Hepatocyte (in vitro differentiated cells): ENCODE data around the gene OXSR1. TPM values are rescaled to one million over a fixed set of nuclear protein-coding genes. Genes with fewer than 3 reads are reported as not detected.

Experiments
- DNase-seq: peaks from one replicate; pipeline ENCODE4 v3.0.0-alpha.2; 2016; ENCODE audit warnings: low spot score
- H2AFZ ChIP-seq: fragments of 200-600 bp; sonication (generic); 2 replicates; pipeline ENCODE4 v1.6.0; 2016; ENCODE audit warnings: antibody characterized with exemption, mild to moderate bottlenecking
- H3K27ac ChIP-seq: fragments of 200-600 bp; sonication (generic); 2 replicates; pipeline ENCODE4 v1.5.1; 2016; ENCODE audit warnings: mild to moderate bottlenecking
- H3K27me3 ChIP-seq: fragments of 200-600 bp; sonication (generic); 2 replicates; pipeline ENCODE4 v1.6.1; 2016
- H3K36me3 ChIP-seq: fragments of 200-600 bp; sonication (generic); replicated peaks from 2 replicates; pipeline ENCODE4 v1.5.1; 2016; ENCODE audit warnings: low read depth; ENCODE audit not compliant: insufficient read depth
- H3K4me1 ChIP-seq: fragments of 200-600 bp; sonication (generic); 2 replicates; pipeline ENCODE4 v1.5.1; 2016; ENCODE audit warnings: mild to moderate bottlenecking, moderate library complexity; ENCODE audit not compliant: insufficient read depth
- H3K4me2 ChIP-seq: fragments of 200-600 bp; sonication (generic); 2 replicates; pipeline ENCODE4 v1.6.0; 2016
- H3K4me3 ChIP-seq: fragments of 200-600 bp; sonication (generic); 2 replicates; pipeline ENCODE4 v1.5.1; 2016; ENCODE audit warnings: mild to moderate bottlenecking
- H3K79me2 ChIP-seq: fragments of 200-600 bp; sonication (generic); 2 replicates; pipeline ENCODE4 v1.6.0; 2017; ENCODE audit warnings: mild to moderate bottlenecking
- H3K9me2 ChIP-seq: fragments of 200-600 bp; sonication (generic); replicated peaks from 2 replicates; pipeline ENCODE4 v1.6.0; 2017; ENCODE audit warnings: mild to moderate bottlenecking; ENCODE audit not compliant: insufficient read depth
- H3K9me3 ChIP-seq: fragments of 200-600 bp; sonication (generic); 2 replicates; pipeline ENCODE4 v1.5.1; 2016; ENCODE audit warnings: low read depth, mild to moderate bottlenecking
- H4K20me1 ChIP-seq: fragments of 200-600 bp; sonication (generic); 2 replicates; pipeline ENCODE4 v1.6.0; 2016; ENCODE audit warnings: mild to moderate bottlenecking; ENCODE audit not compliant: insufficient read depth, poor library complexity, severe bottlenecking
- CTCF ChIP-seq: fragments of 200-600 bp; sonication (generic); IDR thresholded peaks from 2 replicates; pipeline ENCODE4 v1.5.1; 2016; ENCODE audit warnings: antibody characterized with exemption, mild to moderate bottlenecking; ENCODE audit not compliant: poor library complexity
- EZH2 ChIP-seq: fragments of 200-600 bp; sonication (generic); IDR thresholded peaks from 2 replicates; pipeline ENCODE4 v1.6.1; 2016; ENCODE audit warnings: antibody characterized with exemption, mild to moderate bottlenecking, borderline replicate concordance
- EZH2phosphoT487 ChIP-seq: fragments of 200-600 bp; sonication (generic); IDR thresholded peaks from one replicate; pipeline ENCODE4 v1.6.1; 2018; ENCODE audit warnings: antibody characterized with exemption, mild to moderate bottlenecking, low read depth, moderate library complexity; ENCODE audit not compliant: unreplicated experiment, severe bottlenecking
- WGBS: methylation state at CpG from one replicate; pipeline ENCODE4 v1.1.6; 2016; ENCODE audit warnings: low lambda C conversion rate; ENCODE audit errors: missing lambda C conversion rate; 5-methylcytosine and 5-hydroxymethylcytosine counted together
- polyA plus RNA-seq: library from polyadenylated mRNA; unstranded; fragments of >200 nt; fragmentation: Nextera tagmentation; extraction: Ambion mirVana; gene quantifications from 2 replicates; pipeline ENCODE4 v1.2.1, GENCODE V29; 2016
- total RNA-seq: library from RNA; depleted of rRNA; stranded (reverse); fragments of >200 nt; gene quantifications from 2 replicates; pipeline ENCODE4 v1.2.3, GENCODE V29; 2014

Gene OXSR1
- 30.7 TPM in 2 replicates for total RNA-seq
- polyA plus RNA-seq = 11.7 and 15.7 TPM in 2 replicates

GRCh38 chr3:38164952-38165721 is at the start of gene OXSR1:
OXSR1 (plus strand) TSS chr3:38165537; CDS start chr3:38165877, 340 bp downstream.
- H3K27me3 ChIP-seq = no peaks in the 10 kb centered on the region
- no peaks in the 10 kb centered on the region for H3K36me3 ChIP-seq
- peaks cover 17% of the 10 kb centered on the region for H4K20me1 ChIP-seq
- H3K9me2 ChIP-seq = no peaks in the 10 kb centered on the region
- H3K4me1 ChIP-seq = peaks cover 16% of the 10 kb centered on the region
- peak within 1 kb of the TSS; percentile 61 for H3K4me3 ChIP-seq
- no peak for TF ChIP-seq EZH2
- no peak for TF ChIP-seq EZH2phosphoT487
- TF ChIP-seq CTCF = no peak
- peak within 1 kb of the TSS; percentile 98 for H3K27ac ChIP-seq
- no peaks in the 10 kb centered on the region for H3K9me3 ChIP-seq
- peak; percentile 100 for DNase-seq
- H2AFZ ChIP-seq = peak within 1 kb of the TSS; percentile 72
- WGBS = under 1% methylated on average over 42 of the region's 57 CpGs
- peak within 1 kb of the TSS; percentile 87 for H3K4me2 ChIP-seq
- H3K79me2 ChIP-seq = peaks cover 43% of the 10 kb centered on the region

- no peaks in the 10 kb centered on the region for H3K27me3 ChIP-seq
- no peaks in the 10 kb centered on the region for H3K9me2 ChIP-seq
- TF ChIP-seq CTCF (no peak), EZH2 (no peak), EZH2phosphoT487 (no peak)
- no peaks in the 10 kb centered on the region for H3K9me3 ChIP-seq
- no peaks in the 10 kb centered on the region for H3K4me1 ChIP-seq
- no peak overlapping the region for H3K4me2 ChIP-seq
- H4K20me1 ChIP-seq = no peaks in the 10 kb centered on the region
- H3K79me2 ChIP-seq = no peaks in the 10 kb centered on the region
- no peak for DNase-seq
- no peak overlapping the region for H3K4me3 ChIP-seq
- no peak overlapping the region for H3K27ac ChIP-seq
- no peaks in the 10 kb centered on the region for H3K36me3 ChIP-seq
- WGBS = 88% methylated on average over 9 of the region's 9 CpGs
- H2AFZ ChIP-seq = no peak overlapping the region
Observed at GRCh38 chr3:38115645-38116427, 49.5 kb upstream of the OXSR1 start.

GRCh38 chr3:38116471-38117162 is 48.7 kb upstream of the OXSR1 start:
- H3K9me2 ChIP-seq = no peaks in the 10 kb centered on the region
- H3K9me3 ChIP-seq = no peaks in the 10 kb centered on the region
- WGBS = 90% methylated on average over 12 of the region's 12 CpGs
- DNase-seq = no peak
- H3K27me3 ChIP-seq = no peaks in the 10 kb centered on the region
- no peaks in the 10 kb centered on the region for H3K4me1 ChIP-seq
- no peak overlapping the region for H3K27ac ChIP-seq
- H2AFZ ChIP-seq = no peak overlapping the region
- no peaks in the 10 kb centered on the region for H3K36me3 ChIP-seq
- no peak for TF ChIP-seq CTCF
- no peak for TF ChIP-seq EZH2
- TF ChIP-seq EZH2phosphoT487 = no peak
- H3K4me2 ChIP-seq = no peak overlapping the region
- no peak overlapping the region for H3K4me3 ChIP-seq
- no peaks in the 10 kb centered on the region for H3K79me2 ChIP-seq
- H4K20me1 ChIP-seq = no peaks in the 10 kb centered on the region
